HG02610 (cell line): ENCODE data around the gene HLA-F.

Experiments used
- ATAC-seq: cut with Tn5 transposase; IDR thresholded peaks from one replicate; pipeline ENCODE4 v1.9.1; 2021; ENCODE audit warnings: mild to moderate bottlenecking, moderate library complexity; ENCODE audit not compliant: unreplicated experiment

Gene HLA-F

DNA sequence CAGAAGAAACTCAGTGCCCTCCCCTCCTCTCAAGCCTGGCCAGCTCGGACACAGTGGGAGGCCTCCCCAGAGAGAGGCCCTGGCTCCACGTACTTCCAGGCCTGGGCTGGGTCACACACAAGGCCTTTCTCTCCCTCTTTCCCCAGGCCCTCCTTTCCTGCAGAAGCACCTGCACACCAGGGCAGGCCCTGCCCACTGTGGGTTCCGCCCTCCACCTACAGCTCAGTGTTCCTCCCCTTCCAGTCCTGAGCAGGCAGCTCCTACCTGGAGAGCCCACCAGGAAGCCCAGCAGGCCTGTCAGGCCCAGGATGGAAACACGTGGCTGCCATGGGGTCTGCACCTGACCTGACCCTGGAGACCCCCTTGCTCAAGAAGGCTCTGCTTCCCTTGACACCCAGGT is 18.9 kb downstream of the HLA-F start:
- no peak for ATAC-seq

DNA sequence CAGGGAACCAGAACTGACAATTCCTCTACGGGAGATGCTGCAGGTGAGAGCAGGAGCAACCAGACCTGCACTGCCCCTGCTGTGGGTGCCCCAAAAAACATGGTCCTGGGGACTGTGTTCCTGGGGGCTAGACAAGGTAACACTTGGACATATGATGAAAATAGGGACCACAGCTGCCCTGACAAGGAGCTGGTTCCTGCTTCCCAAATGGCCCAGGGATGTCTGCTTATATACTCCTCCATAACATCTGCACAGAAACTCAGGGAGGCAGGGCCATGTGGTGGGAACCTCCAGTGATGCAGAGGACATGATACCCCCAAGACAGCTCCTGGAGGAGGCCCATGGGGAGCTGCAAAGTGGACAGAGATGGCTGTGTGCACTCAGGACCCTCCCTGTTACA is 19.8 kb downstream of the HLA-F start:
- ATAC-seq: no peak

DNA sequence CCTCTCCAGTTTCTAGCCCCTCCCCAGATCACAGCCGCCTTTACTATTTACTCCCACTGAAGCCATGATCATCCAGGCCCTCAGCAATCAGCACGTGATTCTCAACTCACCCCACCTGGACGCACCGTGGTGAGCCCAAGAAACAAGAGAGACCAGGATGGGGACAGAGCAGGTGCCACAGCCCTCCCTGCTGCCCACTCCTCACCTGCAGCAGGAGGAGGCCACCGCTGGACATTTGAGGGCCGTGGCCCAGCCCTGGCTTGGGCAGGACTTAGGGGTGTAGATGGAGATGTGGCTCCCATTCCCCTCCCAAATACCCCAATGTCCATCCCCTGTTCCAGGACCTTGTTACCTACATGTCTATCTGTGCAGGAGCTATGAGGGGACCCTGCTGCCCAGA is 20.3 kb downstream of the HLA-F start:
- no peak for ATAC-seq

DNA sequence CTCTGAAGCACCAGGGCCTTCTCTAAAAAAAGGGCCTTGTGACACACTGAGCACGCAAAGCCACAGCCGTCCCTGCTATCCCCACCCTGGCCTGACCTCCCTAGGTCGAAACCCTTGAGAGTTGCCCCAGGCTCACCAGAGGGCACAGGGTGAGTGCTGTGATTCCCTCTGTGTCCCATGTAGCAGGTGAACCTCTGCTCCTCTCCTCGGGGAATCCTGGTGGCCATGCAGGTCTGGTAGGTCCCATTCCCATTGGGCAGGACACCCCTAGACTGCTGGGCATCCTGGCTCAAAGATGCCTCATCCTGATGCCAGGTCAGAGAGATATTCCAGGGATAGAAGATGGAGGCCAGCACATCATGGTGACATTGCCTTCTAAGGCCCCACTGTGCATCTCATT is 20.9 kb downstream of the HLA-F start:
- no peak for ATAC-seq

DNA sequence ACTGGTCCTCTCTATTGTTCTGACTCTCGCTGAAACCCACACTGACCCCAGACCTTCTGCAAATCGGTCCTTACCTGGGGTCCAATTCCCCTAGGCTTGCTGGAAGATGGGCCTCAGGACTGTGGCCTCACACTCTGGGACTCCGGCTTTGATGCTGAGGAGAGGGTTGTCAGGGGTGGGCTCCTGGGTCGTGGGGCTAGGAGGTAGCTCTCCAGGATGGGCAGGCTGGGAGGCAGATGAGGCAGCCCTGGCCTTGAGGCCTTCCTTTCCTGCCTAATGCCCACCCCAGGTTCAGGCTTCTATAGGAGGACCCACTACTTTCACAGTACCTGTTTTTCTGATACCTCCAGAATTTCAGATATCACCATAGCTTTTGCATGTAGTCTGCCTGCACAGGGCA is 21.4 kb downstream of the HLA-F start:
- no peak for ATAC-seq

DNA sequence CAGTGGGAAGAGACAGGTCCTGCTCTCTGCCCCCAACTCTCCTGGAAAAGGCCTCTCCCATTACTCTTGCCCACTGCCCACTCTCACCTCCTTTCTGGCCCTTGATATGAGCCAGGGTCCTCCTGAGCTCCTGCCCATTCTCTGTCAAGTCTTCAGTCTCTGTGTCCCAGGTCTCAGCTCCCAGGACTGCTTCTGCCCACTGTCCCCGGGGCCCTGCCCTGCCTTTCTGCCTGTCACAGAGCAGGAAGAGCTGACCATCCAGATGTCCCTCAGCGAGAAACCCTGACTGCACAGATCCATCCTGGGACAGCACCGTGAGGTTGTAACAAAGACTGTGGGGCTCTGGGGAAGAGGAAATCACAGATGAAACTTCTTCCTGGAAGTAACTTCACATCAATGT is 22.2 kb downstream of the HLA-F start:
- no peak for ATAC-seq

DNA sequence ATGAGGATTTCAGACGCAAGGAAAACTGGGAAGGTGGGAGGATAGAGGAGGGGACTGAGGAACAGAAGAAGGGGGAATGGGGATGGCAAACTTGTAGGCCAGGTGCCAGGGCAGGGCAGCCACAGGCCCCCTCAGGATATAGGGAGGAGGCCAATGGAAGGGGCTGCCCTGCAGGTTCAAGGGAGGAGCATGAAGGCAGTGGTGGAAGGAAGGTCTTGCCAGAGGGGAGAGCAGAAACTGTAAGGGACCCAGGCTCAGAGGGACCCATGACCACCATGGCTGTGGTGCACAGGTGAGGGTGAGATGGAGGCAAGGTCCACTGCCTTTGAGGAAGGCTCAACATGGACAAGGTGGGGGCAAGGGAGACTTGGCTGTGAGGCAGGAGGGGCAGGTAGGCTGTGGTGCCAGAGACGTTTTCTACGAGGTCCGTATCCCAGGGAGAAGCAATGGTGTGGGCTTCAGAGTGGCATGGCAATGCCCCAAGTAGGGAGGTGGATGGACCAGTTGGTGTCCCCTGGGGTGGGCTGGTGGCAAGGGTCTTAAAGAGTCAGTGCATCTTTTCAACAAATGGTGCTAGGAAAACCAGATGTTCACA is 22.7 kb downstream of the HLA-F start:
- no peak for ATAC-seq

DNA sequence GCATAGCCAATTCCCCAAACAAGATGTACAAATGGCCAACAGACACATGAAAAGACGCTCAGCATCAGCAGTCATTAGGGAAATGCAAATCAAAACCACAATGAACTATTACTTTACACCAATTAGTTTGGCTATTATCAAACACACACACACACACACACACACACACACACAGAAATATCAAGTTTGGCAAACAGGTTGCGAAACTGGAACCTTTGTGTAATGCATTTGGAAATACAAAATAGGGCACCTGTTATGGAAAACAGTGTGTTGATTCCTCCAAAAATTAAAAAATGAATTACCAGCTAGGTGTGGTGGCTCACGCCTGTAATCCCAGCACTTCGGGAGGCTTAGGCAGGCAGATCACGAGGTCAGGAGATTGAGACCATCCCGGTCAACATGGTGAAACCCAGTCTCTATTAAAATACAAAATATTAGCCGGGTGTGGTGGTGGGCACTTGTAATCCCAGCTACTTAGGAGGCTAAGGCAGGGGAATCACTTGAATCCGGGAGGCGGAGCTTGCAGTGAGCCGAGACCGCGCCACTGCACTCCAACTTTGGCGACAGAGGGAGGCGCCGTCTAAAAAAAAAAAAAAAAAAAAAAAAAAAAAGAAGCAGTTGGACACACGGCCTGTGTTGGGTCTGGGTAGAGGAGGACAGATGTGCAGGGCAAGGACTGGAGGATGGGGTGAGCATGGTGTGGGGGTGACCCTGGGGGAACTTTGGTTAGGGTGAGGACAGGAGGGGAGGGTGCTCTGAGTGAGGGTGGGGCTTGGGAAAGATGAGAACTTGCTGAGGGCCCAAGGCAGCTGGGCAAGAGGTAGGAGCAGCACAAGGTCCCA is 23.8 kb downstream of the HLA-F start:
- ATAC-seq: no peak

DNA sequence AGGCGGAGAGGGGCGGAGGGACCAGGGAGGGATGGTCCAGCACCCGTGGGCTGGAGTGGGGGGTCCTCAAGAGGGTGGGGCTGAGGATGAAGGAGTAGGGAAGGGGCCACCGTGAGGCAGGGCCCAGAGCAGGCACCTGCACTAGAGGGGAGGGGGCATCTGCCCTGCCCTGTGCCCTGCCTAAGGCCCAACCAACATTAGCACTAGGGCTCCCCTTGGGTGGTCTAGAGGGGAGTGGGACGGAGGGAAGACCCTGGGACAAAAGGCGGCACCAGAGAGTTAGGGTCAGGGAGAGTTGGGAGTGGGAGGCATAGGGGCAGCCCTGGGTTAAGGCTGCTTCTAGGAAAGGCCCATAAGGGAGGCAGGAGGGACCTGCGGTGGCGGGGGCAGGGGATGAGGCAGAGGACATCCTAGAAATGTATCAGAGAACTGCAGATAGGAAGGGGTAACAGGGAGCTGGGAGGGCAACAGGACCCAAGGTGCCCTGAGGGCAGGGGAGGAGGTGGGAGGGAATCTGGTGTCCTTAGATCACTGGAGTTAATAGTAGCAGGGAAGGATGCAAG is 24.5 kb downstream of the HLA-F start:
- no peak for ATAC-seq

DNA sequence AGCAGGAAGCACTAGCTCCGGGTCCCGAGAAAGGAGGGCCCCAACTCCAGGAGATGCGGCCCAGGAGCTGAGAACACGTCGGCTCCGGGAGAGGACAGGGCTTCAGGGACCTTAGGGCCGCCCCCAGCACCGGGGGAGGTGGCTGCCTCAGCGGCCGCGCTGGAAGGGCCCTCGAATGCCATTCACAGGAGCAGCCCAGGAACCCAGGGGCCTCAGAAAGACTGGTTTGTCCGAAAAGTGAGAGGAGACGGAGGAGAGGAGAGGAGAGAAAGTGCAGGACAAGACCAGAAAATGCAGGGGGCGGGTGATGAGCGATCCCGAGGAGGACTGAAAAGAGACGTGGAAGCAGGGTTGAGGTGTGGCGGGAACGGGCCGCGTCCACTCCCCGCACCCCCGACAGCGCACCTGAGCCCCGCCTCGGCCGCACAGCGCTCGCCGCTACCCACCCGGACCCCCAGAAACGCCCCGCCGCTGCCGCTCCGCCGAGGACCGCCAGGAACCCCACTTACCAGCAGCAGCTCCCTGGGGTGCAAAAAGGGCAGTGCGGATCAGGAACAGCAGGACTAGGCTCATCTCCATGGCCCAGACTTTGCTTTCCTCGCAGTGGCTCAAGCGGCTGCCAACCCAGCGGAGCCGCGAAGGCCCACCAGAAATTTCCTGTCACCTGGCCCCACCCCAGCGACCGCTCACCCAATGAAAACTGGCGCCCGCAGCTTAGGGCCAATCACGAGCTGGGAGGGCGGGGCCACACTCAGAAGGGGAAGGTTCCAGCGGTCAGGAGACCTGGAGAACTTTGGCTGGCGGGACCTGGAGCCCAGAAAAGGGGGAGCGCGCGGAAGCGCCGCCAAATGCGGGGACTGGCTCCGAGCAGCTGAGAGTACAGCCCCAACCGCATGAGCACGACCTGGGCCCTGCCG is 25.4 kb downstream of the HLA-F start:
- peak; percentile 81 for ATAC-seq

DNA sequence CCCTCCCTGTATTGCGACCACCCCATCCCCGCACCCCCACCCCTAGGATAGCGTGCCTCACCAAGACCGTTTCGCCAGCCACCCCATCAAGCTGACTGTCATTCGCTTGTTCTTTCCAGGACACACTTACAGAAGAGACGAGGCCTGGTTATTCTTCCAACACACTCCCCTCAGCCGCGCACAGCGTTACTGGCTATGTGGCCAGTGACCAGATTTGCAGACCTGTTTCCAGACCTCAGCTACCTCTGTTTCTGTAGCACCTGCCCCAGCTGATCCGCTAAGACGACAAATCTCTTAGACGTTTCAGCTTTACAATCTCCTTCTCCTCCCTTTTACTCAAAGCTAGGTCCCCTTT is 26.1 kb downstream of the HLA-F start:
- no peak for ATAC-seq

DNA sequence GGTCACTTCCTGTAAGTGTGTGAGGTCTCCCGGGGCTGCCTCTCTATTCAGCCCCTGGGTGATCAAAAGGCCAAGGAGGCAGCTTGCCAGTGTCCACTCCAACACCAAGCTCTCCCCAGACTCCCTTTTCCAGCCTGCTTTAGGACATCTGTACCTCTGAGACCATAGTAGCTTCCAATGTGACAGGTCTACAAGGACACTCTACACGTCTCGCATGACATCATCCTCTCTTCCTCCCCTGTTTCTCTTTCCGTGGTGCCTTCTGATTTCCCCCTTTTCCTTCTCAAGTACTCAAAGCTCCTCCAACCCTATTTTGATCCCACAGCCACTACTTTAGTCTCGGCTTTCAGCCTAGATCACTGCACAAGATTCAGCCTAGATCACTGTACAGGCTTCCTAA is 26.4 kb downstream of the HLA-F start:
- ATAC-seq: no peak

DNA sequence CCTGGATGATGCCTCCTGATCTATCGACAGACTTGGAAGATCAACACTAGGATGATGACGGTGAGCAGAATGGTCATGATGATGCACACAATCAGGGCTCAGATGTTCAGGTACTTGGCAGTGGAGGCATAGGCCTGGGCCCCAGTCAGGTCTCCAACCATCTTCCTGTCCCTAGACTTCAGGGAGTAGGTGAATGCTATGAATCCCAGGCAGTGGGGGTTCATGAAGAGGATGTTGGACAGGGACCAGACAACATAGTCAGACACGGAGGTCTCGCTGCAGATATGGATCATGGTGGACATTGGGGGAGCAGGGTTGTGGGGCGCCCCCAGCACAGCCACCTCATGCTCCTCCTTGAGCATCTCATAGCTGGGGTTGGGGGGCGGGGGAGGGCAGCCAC is 27.5 kb downstream of the HLA-F start:
- ATAC-seq: no peak

DNA sequence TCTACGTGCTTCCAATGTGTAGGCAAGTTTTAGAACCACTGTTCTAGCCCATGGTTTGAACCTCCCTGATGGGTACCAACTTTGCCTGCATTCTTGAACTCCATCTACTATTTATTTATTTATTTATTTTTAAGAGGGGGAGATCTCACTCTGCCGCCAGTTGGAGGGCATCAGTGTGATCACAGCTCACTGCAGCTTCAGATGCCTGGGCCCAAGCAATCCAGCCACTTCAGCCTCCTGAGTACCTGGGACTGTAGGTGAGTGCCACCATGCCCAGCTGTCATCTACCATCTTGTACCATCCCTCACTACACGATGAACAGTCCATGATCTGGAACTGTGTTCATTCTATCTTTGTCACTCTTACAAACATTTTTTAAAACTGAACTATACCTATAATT is 28.2 kb downstream of the HLA-F start:
- no peak for ATAC-seq

DNA sequence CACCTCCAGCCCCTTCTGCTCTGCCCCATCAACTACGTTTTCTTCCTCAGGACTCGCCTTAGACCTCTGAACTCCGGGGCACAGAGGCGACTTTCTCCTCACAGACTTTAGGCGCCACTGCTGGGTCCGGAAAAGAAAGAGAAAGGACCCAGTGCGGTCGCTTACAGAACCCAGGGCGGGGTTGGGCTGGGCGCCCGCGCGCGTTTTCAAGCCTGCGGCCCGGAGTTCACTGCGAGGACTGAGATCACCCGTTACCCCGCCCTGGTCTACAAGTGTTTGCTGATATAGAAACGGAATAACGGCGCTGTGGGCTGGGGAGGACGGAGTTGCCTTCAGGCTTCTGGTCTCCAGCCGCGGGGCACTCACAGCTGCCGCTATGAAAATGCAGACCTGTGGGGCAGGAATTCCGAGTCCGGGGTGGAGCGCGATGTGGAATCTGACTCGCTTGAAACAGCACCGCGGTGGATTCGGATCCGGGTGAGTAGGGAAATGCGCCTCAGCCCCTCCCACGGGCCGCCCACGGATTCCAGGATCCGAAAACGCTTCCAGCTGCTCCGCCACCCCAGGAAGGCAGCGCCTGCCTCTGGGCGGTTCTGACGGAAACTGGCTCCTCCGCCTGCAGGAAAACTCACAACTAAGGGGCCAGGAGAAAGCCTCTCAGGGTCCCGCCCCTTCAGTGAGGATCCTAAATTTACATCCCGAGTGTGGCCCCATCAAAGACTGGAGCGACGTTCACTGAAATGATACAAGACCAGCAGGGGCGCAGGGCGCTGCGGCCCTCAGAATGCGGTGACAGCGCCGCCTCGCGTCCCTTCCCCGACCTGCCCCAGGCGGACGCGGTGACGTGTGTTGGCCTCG is 29.4 kb downstream of the HLA-F start:
- peak; percentile 28 for ATAC-seq

DNA sequence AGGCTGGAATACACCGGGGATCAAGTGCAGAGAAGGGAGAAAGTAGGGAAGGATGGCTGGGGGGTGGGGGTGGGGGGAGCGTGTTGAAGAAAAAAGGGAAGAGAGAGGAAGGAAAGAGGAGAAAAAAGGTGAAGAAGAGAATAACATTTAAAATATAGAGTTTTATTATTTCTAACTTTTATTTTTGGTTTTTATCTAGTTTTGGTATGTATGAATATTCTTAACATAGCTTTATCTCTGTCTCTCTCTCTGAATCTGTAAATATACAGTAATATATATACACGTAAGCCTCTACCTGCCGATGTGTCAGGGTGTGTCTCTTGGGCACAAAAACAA is 30.0 kb downstream of the HLA-F start:
- no peak for ATAC-seq

DNA sequence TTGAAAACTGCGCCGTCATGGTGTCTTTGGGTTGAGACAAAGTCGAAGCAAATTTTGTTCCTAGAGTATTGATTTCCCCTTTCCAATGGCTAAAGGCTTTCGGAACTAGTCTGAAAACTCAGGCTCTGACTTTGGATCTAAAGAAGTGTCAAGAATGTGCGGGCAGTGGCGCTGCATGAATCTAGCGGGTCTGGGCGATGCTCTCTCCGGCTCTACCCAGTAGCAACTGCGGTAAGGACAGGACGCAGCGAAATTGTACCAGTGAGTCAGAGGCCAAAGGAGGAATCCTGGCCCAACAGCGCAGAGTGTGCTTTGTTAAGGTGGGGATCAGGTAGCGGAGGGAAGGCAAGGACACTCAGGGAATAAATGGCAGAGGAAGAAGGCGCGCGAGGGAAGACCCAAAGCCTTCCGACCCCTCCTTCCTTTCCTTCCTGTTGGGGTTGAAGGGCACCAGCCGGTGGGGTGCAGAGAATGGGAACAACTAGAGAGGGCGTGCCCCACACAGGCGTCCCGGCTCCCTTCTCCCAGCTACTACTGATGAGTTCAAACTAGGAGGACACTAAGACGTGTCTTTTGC is 32.1 kb downstream of the HLA-F start:
- ATAC-seq: no peak

DNA sequence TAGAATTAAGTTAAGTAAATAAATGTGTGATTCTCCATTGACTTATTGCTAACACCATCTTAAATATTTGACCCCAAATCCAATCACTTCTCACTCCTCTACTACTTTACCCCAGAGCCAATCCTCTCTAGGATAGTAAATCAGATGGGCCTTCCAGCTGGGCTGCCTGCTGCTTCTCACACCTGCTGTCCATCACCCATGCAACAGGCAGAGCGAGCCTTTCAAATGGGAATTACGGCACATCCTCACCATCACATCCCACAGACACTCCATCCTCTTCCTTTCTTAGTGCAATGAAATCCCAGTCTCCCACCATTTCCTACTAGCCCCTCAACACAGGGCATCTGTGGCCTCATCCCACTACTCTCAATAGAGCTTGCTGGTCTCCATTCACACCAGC is 34.0 kb downstream of the HLA-F start:
- ATAC-seq: no peak

DNA sequence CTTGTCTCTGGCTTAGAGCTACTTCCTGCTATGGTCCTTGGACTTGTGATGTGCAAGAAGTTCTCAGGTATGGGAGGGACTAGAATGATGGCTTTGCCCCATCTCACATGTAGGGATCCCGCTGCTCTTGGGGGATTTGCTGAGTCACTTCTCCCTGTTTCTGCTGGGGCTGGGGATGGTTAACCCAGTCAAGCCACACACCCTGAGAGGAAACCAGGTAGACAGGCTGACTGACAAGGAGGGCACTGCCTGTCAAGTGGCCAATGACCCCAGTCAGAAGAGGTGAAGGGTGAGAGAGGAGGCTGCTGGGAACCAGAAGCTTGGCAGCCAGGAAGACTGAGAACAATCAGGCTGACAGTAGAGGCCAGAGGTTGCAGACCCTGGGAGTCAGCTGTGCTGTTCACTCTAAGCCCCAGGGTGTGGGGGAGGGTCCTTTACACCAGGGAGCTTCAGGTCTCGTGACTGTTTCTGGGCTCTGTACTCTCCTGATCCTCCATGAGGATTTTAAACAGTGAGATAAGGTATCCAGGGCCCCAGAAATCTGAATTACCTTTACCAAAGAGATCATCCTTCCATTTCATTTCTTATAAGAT is 34.6 kb downstream of the HLA-F start:
- no peak for ATAC-seq

DNA sequence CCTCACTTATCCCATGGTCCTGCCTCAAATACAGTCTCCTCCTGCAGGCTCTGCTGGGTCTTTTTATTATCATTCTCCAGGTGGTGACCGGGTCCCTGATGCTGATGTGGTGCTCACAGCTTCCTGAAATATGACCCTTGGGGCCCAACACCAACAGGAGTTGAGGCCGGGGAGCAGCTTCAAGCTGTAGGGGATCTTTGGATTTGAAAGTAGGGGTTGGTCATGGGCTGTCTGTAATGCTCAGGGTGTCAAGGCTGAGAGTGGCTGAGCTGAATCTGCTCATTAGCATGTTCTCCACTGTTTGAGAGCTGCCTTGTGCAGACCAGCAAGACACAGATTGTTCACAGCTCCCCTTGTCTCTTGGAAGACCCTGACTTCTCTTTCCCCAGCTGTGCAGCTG is 35.5 kb downstream of the HLA-F start:
- ATAC-seq: no peak
